PC-3 (cell line): ENCODE results near the gene AFF3.

Experiments
- EZH2 ChIP-seq: fragments of 300-600 bp; sonication (generic); IDR thresholded peaks from one replicate; pipeline ENCODE4 v1.6.1; 2017; ENCODE audit warnings: antibody characterized with exemption, mild to moderate bottlenecking, low read length; ENCODE audit not compliant: unreplicated experiment
- TF ChIP-seq, protein P1 (sequence below): fragments of 300-600 bp; sonication (generic); conservative IDR thresholded peaks from 2 replicates; pipeline ENCODE4 v1.5.1; 2017; ENCODE audit warnings: antibody characterized with exemption, low read depth, mild to moderate bottlenecking, low read length

DNA sequence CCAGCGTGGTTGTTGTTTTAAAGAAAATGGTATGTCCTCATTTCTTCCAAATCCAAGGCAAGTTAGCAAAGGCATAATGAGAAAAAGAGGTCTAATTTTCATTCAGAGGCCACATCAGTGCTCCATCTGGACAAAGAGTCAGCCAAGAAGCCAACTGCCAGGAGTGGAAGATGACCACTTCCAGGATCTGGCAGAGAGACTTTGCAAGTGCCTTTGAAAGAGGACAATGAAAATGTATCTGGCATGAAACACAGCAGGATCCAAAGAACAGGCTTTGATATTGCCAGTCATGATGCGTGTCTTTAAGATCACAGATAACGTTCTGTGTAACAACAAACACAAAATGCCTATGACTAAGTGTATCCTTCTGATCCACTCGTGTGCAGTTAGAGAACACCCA, 82.8 kb downstream of the AFF3 start:
- TF ChIP-seq, protein P1, sequence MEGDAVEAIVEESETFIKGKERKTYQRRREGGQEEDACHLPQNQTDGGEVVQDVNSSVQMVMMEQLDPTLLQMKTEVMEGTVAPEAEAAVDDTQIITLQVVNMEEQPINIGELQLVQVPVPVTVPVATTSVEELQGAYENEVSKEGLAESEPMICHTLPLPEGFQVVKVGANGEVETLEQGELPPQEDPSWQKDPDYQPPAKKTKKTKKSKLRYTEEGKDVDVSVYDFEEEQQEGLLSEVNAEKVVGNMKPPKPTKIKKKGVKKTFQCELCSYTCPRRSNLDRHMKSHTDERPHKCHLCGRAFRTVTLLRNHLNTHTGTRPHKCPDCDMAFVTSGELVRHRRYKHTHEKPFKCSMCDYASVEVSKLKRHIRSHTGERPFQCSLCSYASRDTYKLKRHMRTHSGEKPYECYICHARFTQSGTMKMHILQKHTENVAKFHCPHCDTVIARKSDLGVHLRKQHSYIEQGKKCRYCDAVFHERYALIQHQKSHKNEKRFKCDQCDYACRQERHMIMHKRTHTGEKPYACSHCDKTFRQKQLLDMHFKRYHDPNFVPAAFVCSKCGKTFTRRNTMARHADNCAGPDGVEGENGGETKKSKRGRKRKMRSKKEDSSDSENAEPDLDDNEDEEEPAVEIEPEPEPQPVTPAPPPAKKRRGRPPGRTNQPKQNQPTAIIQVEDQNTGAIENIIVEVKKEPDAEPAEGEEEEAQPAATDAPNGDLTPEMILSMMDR = no peak
- TF ChIP-seq EZH2 = no peak
